HK-2 (cell line): ENCODE measurements around the gene PICK1.
A peak's percentile ranks its signal among the peaks of the same experiment; 100 is the strongest.
"Not testable (repeated sequence)": the region's sequence is repeated elsewhere in the genome, so short reads cannot be mapped to it uniquely, and the experiment has no call there.

Experiments used
- DNase-seq: peaks from one replicate; pipeline ENCODE4 v3.0.0-alpha.2; 2018; ENCODE audit not compliant: unreplicated experiment

The PICK1 gene

GRCh38 chr22:38030311-38031133 lies 26.7 kb upstream of the PICK1 start:
- no peak for DNase-seq

GRCh38 chr22:38031491-38031890 lies 25.7 kb upstream of the PICK1 start:
- no peak for DNase-seq

DNA sequence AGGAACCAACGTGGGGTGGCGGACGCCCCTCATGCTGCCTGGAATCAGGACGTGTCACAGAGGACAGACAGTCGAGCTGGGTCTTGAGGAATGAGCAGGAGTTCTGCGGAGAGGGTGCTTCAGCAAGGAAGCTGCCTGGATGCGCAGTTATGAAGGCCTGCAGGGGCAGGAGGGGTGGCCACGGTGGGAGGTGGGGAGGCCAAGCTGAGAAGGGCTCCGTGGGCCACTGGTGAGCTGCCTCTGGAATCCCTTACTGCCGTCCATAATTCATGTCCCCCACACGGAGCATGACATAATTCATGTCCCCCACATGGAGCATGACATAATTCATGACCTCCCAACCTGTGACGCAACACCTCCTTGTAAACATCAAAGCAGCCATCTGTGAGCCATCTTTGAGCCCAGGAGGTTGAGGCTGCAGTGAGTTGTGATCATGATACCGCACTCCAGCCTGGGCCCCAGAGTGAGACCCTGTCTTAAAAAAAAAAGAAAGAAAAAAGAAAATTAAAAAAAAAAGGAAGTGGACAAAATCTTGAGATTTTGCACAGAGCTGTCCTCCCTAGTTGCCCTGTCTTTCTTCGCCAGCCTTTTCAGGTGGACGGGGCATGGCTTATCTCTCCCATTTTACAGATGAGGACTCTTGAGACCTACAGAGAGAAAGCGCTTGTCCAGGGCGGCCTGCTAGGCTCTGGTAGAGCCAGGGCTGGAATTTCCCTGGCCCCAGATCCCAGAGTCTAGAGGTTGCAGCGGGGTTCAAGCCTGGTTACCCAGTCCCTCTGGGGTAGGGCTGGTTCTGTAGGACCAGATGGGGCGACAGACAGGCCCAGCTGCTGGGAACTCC lies 24.3 kb upstream of the PICK1 start:
- DNase-seq = no peak

GRCh38 chr22:38033522-38034277 lies 23.5 kb upstream of the PICK1 start:
- DNase-seq = peak; percentile 58

- DNase-seq = peak; percentile 87
These were observed 22.8 kb upstream of the PICK1 start for GRCh38 chr22:38034278-38034882.

DNA sequence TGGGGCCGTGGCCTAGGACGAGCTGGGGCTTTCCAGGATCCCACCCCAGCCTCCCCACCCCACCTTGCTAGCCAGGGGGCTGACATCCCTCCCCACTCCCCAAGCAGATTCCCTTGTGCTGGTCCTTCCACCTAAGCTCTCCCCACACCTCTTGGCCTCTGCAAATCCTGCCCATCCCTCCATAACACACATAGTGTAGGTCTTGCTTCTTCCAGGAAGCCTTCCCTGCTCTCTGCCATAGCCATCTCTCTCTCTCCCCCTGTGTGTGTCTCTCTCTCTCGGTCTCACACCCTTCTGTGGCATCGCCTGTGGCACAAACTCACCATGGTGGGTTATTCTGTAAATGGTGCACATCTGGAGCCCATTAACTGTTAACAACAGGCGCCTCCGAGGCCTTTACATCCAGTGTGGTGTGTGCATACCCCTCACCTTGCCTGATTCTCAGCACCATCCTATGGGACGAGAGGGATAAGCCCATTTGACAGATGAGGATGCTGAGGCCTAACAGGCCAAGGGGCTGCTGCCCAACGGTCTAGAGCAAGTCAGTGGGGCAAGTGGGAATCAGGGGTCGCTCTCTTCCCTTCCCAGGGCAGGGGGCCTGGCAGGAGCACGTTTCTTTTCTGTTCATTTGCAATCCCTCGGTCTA lies 22.2 kb upstream of the PICK1 start:
- no peak for DNase-seq

DNA sequence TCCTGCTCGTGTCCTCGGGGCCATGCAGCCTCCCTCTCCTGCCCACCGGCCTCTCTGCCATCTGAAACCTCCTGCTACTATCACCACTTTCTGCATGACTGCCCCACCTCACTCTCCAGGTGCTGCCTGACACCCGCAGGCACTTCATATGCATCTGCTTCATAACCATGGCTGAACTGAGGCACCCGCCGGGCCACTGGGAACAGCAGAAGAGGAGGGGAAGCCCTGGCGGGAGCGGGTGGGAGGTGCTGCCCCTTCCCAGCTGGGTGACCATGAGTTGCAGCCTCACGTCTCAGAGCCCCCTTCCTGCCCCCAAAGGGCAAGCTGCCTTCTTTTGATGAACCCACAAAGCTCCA lies 21.7 kb upstream of the PICK1 start:
- DNase-seq = no peak

DNA sequence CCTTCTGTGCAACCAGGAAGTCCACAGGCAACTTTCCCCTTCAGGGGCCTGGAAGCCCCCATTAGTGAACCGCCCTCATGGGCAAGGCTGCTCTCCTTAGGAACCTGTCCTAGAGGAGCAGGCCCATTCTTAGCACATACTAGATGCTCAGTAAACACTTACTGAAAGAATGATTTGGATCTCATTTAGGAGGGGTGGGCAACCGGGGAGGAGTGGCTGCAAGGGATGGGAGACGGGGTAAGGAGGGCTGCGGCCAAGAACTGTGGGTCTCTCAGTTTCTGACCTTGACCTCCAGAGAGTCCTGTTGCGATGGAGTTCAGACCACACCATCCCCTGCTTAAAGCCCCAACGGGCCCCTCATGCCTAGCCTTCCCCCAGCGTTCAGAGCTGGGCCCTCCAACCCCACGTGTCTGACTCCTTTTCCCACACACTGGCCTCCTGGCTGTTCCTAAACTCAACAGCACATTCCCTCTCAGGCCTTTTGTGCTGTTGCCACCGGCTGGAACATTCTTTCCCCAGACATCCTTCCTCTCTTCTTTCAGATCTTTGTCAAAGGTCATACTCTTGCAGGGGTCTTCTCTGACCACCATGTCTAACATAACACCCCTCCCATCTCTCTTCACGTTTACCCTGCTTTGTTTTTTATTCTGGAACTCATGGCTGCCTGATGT lies 20.7 kb upstream of the PICK1 start:
- DNase-seq = no peak

- not testable (repeated sequence) for DNase-seq
These were observed 19.6 kb upstream of the PICK1 start for GRCh38 chr22:38037367-38038150.

DNA sequence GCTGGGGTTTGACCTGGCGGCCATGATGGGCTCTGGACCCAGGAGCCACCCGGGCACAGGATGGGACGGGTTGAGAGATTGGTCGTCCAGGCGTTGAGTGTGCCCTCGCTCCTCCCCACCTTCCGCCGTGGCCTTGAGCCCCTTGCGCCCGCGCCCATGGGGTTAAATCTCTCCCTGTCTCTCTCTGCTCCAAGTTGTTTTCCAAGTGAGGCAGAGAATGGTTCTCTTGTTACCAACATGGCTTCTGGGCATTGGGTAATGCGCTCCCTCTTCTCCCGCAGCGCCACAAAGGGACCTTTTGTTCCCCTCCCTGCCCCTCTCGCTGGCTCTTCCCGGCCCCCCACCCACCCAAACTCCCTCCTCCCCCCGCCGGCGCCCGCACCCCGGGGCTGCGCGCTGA lies 18.8 kb upstream of the PICK1 start:
- DNase-seq = no peak

- no peak for DNase-seq
These were observed 18.1 kb upstream of the PICK1 start for GRCh38 chr22:38038890-38039812.

DNA sequence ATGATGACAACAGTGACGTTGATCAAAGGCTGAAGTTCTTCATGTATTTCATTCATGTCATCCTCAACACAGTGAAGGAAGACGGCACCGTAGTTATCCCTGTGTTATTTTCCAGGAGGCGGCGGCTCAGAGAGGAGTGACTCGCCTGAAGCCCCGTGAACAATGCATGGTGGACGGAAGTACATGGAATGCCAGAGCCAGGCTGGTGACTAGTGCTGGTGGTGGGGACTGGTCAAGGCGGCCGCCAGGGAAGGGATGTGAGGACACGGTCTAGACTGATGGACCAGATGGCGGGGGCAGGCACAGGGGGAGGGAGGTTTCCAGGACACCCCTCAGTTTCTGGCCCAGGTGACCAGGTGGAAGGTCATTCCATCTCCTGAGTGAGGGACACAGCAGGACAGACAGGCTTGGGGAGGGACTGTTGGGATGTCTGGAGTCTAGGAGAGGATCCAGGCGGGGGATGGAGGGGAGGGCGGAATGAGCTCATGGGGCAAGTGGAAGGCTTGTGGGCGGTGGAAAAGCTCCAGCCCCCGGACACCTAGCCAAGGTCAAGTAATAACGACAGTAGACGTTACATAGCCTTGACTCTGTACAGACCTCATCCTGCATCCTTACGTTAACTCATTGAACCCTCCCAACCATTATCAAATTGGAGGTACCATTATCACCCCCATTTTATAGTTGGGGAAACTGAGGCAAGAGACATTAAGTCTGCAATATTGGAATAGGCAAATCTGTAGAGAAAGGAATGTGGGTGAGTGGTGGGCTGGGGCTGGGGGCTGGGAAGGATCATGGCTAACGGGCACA lies 16.0 kb upstream of the PICK1 start:
- no peak for DNase-seq

DNA sequence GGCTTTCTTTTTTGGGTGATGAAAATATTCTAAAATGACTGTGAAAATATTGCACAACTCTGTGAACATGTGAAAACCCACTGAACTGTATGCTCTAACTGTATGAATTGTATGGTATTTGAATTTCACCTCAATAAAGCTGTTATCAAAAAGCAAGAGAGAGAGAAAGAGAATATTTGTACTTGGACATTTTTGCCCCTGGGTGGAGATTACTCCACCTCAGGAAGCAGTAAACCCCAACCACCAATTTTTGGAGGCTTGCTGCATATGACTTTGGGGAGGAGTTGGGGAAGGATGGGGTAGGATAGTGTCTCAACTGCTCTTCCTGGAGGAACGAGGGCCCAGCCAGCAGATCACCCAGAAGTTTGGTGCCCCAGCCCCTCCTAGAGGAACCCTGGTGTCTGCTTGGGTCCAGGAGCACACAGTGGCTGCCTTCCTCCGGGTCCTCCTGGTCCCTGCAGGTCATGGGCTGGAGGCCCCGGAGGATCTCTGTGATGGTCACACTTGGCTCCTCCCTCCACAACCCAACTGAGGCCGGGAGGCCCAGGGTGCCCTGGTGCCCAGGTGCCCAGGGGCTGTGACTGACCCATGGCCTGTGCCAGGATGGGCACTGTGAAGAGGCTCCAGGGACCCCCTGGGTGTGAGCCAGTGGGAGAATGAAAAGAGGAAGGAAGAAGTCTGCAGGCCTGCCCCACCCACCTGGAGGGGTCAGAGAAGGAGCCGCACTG lies 15.3 kb upstream of the PICK1 start:
- no peak for DNase-seq

GRCh38 chr22:38042488-38042790 lies 14.8 kb upstream of the PICK1 start:
- DNase-seq = no peak

DNA sequence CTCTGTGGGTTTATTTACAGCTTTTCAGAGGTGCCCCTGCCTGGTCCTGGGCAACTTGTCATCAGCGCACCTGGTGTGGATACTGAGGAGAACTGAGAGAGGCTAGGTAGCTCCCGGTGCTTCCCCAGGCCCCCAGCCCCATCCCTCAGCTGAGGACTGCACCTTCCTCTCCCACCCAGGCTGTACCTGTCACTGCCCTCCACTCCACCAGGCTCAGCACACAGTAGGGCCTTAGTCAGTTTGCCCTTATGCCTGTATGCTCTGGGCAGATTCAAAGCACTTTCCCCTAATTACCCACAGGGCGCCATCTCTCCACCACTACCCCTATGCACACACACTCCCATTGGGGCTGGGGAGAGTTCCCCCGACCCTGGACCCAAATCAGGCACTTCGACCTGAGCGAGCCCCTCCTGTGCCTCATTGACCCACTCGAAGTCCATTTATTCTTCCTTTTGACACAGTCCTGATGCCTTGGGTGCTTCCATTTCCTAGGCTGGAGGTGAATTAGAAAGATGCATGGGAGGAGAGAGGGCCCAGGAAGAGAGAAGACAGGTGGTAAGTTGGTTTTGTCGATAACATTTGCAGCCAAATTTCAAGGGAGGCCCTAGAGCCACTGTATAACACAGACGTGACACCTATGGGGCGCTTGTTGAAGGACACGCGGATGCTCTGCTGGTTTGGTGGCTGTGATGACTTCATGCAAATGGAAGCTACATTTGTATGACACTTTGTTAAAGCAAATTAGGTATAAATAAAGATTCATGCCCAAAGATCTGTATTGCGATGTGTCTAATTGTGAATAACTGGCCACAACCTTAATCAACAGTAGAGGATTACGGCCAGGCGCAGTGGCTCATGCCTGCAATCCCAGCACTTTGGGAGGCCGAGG lies 13.8 kb upstream of the PICK1 start:
- DNase-seq = no peak

DNA sequence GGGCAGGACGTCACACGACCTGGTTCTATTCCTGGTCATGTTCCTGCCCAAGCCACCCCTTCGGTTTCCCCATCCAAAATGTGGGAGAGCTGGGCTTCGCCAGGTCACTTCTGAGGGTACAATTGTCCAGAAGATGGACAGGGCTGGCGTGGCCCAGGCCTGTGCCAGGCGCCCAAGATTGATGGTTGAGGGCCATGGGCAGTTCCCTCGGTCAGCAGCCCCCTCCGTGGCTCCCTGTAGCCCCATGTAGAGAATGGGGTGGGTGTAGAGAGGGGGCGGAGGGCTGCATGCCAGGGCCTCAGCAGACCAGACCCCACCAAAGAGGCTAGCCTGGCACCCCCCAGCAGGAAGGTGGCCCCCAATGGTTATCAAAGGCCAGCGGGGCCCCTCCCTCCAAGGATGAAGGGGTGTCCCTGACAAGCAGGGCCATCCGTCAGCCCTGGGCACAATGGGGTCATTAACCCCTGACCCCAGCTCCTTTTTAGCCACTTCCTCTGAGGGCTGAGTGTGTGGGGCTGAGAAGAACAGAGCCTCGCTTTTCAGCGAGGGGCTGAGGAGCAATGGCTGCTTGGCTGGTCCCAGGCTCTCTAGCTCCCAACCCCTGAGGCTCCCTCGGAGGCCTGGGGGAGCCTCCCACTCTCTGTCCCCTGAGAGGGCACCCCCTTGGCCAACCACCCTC lies 11.0 kb upstream of the PICK1 start:
- DNase-seq = no peak
